Spinal cord (tissue), 10 donors: ENCODE data around the gene DPYSL5. TPM values are rescaled to one million over a fixed set of nuclear protein-coding genes. Genes with fewer than 3 reads are reported as not detected.
A peak's percentile ranks its signal among the peaks of the same experiment; 100 is the strongest.
"Not testable (repeated sequence)": the region's sequence is repeated elsewhere in the genome, so short reads cannot be mapped to it uniquely, and the experiment has no call there.

ENCODE experiments used
- DNase-seq, 6 donors: peaks; one replicate each; pipeline versions ENCODE4 v3.0.0 to v3.0.0-alpha.2; 2013 to 2015; ENCODE audit warnings: low spot score in 6 of 6, low read depth in 4 of 6
- H3K27ac ChIP-seq: one replicate; pipeline ENCODE4 v1.5.1; 2013; ENCODE audit warnings: low read depth, low read length, control low read depth
- H3K27me3 ChIP-seq: one replicate; pipeline ENCODE4 v1.6.1; 2013; ENCODE audit warnings: low read length; ENCODE audit not compliant: control insufficient read depth, insufficient read depth
- H3K36me3 ChIP-seq: one replicate; pipeline ENCODE4 v1.6.1; 2013; ENCODE audit warnings: low read length; ENCODE audit not compliant: control insufficient read depth, insufficient read depth
- H3K4me1 ChIP-seq: one replicate; pipeline ENCODE4 v1.6.1; 2013; ENCODE audit warnings: low read length; ENCODE audit not compliant: control insufficient read depth, insufficient read depth
- H3K4me3 ChIP-seq: one replicate; pipeline ENCODE4 v1.5.1; 2013; ENCODE audit warnings: low read depth, low read length, control low read depth
- H3K9me3 ChIP-seq: one replicate; pipeline ENCODE4 v1.6.1; 2013; ENCODE audit warnings: low read length; ENCODE audit not compliant: control insufficient read depth, insufficient read depth
- WGBS: methylation state at CpG from one replicate; pipeline ENCODE4 v1.1.5; 2013; ENCODE audit warnings: missing lambda C conversion rate; ENCODE audit not compliant: insufficient coverage; 5-methylcytosine and 5-hydroxymethylcytosine counted together
- polyA plus RNA-seq, 2 donors: library from polyadenylated mRNA; unstranded; fragments of 120-200 nt; gene quantifications; one replicate each; pipeline ENCODE4 v1.2.1, GENCODE V29; 2013; ENCODE audit not compliant: insufficient read length in 2 of 2
- total RNA-seq, 2 donors: library from RNA; depleted of rRNA in 1 of 2; stranded (reverse); fragments of 120-200 nt in 1 of 2; fragments of >200 nt in 1 of 2; gene quantifications; one replicate each; pipeline versions ENCODE4 v1.2.3 to v1.2.4, GENCODE V29; 2013 to 2014
- donor health status: healthy.

The DPYSL5 gene
- total and polyA plus RNA-seq, 4 donors, result 30.6 to 226 (median 141) TPM

DNA sequence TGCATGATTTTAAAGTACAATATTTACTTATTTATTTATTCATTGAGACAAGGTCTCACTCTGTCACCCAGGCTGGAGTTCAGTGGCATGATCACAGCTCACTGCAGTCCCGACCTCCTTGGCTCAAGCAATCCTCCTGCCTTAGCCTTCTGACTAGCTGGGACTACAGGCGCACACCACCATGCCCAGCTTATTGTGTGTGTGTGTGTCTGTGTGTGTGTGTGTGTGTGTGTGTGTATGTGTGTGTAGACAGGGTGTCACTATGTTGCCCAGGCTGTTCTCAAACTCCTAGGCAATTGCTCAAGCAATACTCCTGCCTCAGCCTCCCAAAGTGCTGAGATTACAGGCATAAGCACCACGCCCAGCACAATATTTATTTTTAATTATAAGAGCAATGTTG, 34.3 kb downstream of the DPYSL5 start:
- WGBS, result no CpG with 5 or more reads among the region's 3 CpGs
- peaks cover 25% of the 10 kb centered on the region for H3K36me3 ChIP-seq
- H3K4me3 ChIP-seq, H3K9me3 ChIP-seq, H3K27me3 ChIP-seq, H3K4me1 ChIP-seq, DNase-seq, H3K27ac ChIP-seq: not testable (repeated sequence)

DNA sequence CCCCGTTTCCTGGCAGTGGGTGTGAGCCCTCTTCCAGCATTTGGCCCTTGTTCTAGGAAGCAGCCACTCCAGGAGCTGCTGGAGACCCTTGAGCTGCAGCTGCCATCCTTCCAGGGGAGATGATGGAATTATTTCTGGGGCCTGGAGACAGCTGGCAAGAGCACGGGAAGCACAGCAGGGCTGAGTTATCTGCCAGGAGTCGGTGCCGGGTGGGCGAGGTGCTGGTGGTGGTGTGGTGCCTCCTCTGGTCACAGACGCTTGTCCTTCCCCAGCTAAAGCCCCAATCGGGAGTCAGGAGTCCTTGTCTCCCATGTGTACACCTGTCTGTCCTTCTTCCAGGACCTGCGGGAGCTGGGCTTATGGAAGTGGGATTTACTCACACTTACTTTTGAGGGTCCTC, 36.0 kb downstream of the DPYSL5 start:
- no peak for DNase-seq
- H3K36me3 ChIP-seq, result peaks cover 21% of the 10 kb centered on the region
- no peaks in the 10 kb centered on the region for H3K27me3 ChIP-seq
- 71% methylated on average over 7 of the region's 8 CpGs for WGBS
- no peak overlapping the region for H3K4me3 ChIP-seq
- H3K9me3 ChIP-seq, result no peaks in the 10 kb centered on the region
- no peak overlapping the region for H3K27ac ChIP-seq
- H3K4me1 ChIP-seq, result peaks cover 10% of the 10 kb centered on the region

DNA sequence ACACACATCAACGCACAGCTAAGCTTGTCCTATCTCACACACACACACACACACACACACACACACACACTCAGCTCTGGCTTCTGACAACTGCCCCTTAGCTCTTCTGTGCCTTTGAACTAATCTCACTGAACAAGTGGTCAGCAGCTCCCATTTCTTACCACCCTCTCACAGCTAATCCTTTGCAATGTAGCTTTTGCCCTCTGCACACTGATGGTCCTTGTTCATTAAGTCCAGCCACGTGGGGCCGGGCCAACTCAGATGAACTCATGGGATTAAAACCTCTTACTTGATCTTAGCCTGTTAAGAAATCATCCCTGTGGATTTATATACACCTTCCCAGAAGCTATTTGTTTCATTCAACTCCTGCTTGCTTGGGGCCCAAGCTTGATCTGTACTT, 36.6 kb downstream of the DPYSL5 start:
- H3K27ac ChIP-seq, result no peak overlapping the region
- H3K9me3 ChIP-seq, result no peaks in the 10 kb centered on the region
- H3K4me3 ChIP-seq, result no peak overlapping the region
- peaks cover 10% of the 10 kb centered on the region for H3K4me1 ChIP-seq
- peaks cover 21% of the 10 kb centered on the region for H3K36me3 ChIP-seq
- no peak for DNase-seq
- H3K27me3 ChIP-seq, result no peaks in the 10 kb centered on the region
- 75% methylated on average over 3 of the region's 3 CpGs for WGBS

DNA sequence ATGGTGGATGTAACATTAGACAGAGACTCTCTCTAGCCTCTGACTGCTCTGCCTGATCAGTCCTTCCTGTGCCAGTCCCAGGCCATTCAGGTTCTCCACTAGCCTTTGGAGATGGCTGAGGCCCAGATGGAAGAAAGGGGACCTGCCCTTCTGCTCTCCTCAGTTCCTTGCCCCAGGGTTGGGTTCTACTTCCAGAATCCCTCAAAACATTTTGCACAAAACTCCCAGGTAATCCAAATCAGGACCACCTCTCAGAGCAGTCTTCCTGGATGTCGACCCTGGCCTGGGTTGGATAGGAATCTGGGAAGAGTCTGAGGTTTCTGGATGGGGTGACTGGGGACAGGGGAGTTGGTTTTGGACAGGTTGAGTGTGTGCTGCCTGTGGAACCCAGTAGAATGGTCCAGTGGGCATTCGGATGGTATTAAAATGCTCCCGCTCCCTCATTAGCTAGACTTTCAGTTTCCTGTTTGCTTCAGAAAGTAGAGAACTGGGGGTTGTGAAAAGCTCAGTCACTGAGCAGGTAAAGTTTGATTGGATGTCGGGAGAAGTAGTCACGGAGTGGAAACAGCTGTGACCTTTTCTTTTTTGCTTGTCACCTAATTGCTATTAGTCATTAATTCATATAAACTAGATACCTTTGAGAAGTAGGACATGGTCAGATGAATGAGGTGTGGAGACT, 37.9 kb downstream of the DPYSL5 start:
- no CpG with 5 or more reads among the region's 5 CpGs for WGBS
- no peak for DNase-seq
- no peak overlapping the region for H3K4me3 ChIP-seq

DNA sequence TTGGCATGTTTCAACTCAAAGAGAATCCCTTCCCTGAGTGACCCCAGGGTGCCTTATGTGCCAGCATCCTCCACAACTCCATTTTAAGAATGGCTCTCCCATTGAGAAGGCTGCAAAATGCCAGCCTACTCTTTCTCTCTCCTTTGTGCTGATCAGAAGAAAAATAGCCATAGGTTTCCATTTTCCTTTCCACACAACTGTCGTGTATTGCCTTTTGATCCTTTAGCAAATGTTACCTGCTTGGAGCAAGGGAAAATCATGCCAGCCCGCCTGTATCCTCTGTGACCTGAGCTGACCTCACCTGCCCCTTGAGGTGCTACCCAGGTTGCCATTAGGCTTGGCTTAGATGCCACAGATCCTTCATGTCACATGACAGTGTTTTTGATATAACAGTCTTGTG, 38.8 kb downstream of the DPYSL5 start:
- no peaks in the 10 kb centered on the region for H3K9me3 ChIP-seq
- H3K36me3 ChIP-seq, result peaks cover 6% of the 10 kb centered on the region
- no peak overlapping the region for H3K27ac ChIP-seq
- 84% methylated on average over 2 of the region's 2 CpGs for WGBS
- DNase-seq, result no peak
- peaks cover 14% of the 10 kb centered on the region for H3K4me1 ChIP-seq
- H3K4me3 ChIP-seq, result no peak overlapping the region
- no peaks in the 10 kb centered on the region for H3K27me3 ChIP-seq

More for the DNA sequence above, 37.9 kb downstream of the DPYSL5 start:
- H3K4me1 ChIP-seq, result peaks cover 13% of the 10 kb centered on the region
- no peaks in the 10 kb centered on the region for H3K9me3 ChIP-seq
- no peak overlapping the region for H3K27ac ChIP-seq
- peaks cover 12% of the 10 kb centered on the region for H3K36me3 ChIP-seq
- no peaks in the 10 kb centered on the region for H3K27me3 ChIP-seq

DNA sequence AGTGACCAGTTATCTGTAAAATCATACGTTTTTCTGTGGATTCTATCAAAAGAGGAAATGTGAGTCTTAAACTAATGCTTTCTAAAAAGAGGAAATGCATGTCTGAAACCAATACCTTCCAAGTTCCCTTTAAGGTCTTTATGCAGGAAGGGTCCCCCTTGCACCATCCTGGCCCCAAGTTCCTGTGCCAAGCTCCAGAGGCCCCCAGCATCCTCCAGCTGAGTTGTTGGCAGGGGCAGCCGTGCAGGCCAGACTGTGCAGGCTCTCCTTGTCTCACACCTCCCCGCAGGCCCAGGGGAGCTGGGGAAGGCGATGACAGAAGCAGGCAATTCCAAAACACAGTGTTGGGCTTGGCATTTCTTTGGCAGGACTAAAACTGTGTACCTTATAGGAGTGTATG, 39.2 kb downstream of the DPYSL5 start:
- H3K4me1 ChIP-seq, result peaks cover 15% of the 10 kb centered on the region
- peaks cover 6% of the 10 kb centered on the region for H3K36me3 ChIP-seq
- no peak overlapping the region for H3K27ac ChIP-seq
- no peaks in the 10 kb centered on the region for H3K27me3 ChIP-seq
- H3K4me3 ChIP-seq, result no peak overlapping the region
- no peaks in the 10 kb centered on the region for H3K9me3 ChIP-seq
- peak in 1 of 6 donors; percentile 82 for DNase-seq
- WGBS, result 35% methylated on average over 2 of the region's 4 CpGs

DNA sequence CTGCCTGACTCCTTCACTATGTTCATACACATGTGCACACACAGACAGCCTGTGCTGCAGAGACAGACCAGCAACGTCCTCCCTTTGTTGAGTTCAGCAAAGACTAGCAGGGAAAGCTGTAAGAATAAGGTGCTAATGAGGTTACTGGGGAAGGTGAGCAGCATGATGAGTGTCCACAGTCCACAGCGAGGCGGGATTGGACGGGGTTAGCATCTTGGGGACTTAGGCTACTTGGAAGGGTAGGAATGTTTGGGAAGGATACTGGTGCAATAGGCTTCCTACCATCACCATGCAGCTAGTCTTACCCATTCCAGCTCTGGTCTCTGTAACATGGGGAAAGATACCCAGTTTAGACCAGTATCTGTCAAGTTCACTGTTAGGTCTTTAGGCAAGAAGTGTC, 41.9 kb downstream of the DPYSL5 start:
- no peak for DNase-seq
- H3K27me3 ChIP-seq, result no peaks in the 10 kb centered on the region
- H3K4me1 ChIP-seq, result peaks cover 16% of the 10 kb centered on the region
- H3K36me3 ChIP-seq, result no peaks in the 10 kb centered on the region
- H3K4me3 ChIP-seq, result no peak overlapping the region
- 90% methylated on average over 2 of the region's 4 CpGs for WGBS
- H3K9me3 ChIP-seq, result no peaks in the 10 kb centered on the region
- H3K27ac ChIP-seq, result no peak overlapping the region

DNA sequence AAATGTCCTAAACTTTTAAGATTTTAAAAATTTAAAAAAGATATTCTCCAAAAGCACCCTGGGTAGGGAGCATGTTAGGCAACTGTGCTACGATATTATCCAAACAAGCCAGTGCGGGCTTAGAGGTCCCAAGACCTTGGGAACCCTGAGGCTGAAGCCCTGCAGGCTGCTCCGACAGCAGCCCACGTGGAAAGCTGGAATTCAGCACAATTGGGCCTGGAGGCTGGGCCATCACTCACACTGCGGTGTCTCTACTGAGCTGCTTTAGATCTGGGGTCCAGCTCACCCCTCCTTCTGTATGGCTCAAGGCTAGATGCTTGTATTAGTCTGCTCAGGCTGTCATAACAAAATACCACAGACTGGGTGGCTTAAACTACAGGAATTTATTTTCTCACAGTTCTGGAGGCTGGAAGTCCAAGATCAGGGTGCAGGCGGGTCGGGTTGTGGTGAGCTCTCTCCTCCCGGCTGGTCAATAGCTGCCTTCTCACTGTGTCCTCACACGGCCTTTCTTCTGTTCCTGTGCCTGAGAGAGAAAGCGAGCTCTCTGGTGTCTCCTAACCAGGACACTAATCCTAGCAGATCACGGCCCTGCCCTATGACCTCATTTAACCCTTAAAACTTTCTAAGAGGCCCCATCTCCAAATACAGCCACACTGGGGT, 42.5 kb downstream of the DPYSL5 start:
- 90% methylated on average over 9 of the region's 11 CpGs for WGBS
- Histone ChIP-seq H3K4me3 (no peak overlapping the region), H3K27me3 (no peaks in the 10 kb centered on the region), H3K27ac (no peak overlapping the region), H3K9me3 (no peaks in the 10 kb centered on the region), H3K36me3 (no peaks in the 10 kb centered on the region), H3K4me1 (peaks cover 16% of the 10 kb centered on the region)
- no peak for DNase-seq

DNA sequence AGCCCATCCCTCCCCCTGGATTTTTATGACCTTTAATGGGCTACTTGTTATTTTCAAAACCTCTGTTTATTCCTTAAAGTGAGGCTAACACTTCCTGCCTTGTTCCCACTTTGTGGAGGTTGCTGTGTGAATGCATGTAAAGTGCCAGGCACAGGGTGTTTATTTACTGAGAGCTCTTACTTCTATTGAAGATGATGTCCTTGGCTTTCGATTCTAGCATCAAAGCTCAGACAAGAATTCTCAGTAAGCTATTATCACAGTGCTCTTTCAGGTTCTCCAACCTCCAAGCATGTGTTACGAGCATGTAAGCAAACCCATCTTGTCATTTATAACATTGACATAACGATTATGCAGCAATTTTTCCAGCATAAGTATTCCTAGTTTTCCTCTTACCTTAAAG, 44.2 kb downstream of the DPYSL5 start:
- DNase-seq, result peak in 1 of 6 donors; percentile 25
- Histone ChIP-seq H3K4me1 (peaks cover 15% of the 10 kb centered on the region), H3K4me3 (no peak overlapping the region), H3K9me3 (no peaks in the 10 kb centered on the region), H3K27me3 (no peaks in the 10 kb centered on the region), H3K36me3 (no peaks in the 10 kb centered on the region), H3K27ac (no peak overlapping the region)
- 63% methylated on average over 2 of the region's 3 CpGs for WGBS

DNA sequence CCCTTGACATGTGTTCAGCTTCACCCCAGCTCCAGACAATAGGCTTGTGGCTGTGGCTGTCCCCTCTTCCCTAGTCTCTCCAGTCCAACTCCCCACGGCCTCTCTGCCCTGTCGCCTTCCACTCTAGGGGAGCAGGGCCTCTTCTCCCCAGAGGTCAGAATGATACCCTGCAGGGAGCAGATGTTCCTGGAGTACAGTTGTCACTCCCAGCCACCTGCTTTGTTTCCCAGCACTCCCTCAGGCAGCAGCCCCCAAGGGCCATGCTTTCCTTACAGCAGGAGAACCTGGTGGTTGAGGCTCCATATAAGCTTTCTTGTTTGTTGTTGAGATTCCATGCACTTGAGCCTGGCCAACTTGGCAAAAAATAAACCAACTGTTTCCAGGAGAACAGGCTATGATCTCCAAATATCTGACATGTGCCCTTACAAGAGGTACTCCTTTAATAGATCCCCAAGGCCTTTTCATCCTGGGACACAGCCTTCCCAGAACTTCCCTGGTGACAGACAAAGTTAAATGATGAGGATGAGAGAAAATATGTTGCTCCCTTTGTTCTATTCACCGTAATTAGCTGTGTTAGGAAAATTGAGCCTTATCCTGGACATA, 45.1 kb downstream of the DPYSL5 start:
- Histone ChIP-seq H3K4me3 (no peak overlapping the region), H3K27ac (no peak overlapping the region), H3K9me3 (no peaks in the 10 kb centered on the region), H3K4me1 (peaks cover 13% of the 10 kb centered on the region), H3K36me3 (no peaks in the 10 kb centered on the region), H3K27me3 (no peaks in the 10 kb centered on the region)
- 50% methylated on average over 2 of the region's 3 CpGs for WGBS
- peak in 2 of 6 donors; percentile 53 to 72 for DNase-seq
